D721Med (cell line): ENCODE results near the gene TSSK2.

Source experiments
- DNase-seq: peaks from one replicate; pipeline ENCODE4 v3.0.0; 2011; ENCODE audit warnings: low spot score; ENCODE audit not compliant: insufficient read length
- FAIRE-seq: peaks from 2 replicates; lab custom pipeline; 2011; peaks lifted over from hg19 to GRCh38; lab: Jason Lieb, UNC
- TF ChIP-seq, protein P1 (sequence below): IDR thresholded peaks from 2 replicates; pipeline ENCODE4 v1.5.1; 2012; ENCODE audit warnings: mild to moderate bottlenecking, control low read depth; ENCODE audit not compliant: insufficient read depth; ENCODE audit errors: missing control alignments

Gene TSSK2

DNA sequence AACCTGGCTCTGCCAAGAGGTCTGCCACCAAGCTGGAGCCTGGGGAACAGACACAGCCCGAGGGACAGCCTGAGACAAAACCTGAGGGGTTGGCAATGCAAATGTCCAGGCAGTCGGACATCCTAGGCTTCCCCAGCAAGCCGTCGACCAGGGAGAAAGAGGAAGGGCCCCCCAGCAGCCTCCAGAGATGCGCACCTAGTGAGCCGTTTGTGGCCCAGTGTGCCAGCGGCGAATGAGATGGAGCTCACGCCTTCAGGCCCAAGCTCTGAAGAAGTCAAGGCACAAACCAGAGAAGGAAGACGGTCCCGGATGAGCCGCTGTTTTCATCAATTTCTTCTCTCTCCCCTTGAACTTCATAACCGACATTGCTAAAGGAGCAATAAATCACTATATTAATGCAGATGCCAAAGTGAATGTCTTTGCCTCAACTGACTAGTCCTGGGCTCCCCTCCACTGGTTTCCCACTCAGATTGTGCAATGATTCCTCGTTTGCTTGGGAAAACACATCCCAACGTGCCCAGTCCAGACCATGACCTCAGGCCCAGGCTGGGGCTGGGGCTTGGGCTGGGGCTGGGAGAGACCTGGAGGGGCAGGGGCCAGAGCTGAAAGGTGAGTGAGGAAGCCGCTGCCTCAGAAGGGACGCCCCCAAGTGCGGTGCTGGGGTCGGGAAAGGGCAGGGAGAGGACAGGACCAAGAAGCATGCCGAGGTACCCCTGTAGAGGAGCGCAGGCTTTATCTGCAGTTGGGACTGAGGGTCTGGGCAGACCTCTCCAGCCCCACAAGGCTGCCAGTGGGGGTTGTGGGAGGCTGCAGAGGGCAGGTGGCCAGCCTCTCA lies 5.4 kb upstream of the TSSK2 start:
- FAIRE-seq = no peak
- DNase-seq = no peak

DNA sequence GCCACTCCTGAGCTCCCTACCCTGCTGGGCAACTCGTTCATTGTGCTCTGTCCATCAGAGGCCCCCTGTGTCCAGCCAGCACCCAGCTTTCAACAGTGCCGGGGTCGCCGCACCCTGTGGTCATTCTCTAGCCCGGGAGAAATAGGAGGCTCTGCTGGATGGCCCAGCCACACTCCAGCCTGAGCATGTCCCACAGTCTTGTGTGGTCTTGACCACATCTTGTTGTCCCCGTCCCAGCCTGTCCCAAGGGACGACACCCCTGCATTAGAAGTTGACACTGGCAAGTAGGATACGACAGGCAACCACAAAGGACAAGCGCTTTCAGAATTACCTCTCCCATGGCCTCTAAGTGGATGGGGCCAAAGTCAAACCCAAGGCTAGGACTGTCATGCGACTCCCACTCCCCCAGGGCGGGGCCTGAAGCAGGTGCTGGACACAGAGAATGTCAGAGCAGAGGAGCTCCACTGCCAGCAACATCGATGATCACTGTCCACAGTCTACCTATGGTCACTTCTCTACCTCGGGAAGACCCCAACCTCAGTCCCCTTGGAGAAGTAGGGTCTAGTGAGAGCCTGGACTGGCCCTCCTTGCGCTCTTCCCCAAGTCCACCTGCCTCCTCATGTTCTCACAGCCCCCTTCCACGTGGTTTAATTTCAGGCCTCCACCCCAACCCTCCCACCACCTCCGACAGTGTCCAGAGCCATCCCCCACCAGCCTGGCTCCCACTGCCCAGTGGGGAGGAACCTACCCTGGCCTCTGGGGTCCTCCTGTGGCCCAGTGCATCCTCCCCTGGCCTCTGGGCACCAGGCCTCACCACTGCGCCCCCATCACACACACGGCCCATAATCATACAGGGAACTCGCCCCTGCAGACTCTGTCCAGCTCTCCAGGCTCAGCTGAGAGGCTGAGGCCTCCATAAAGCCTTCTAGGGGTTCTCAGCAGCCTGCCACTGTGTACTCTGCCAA lies 4.5 kb upstream of the TSSK2 start:
- no peak for DNase-seq
- no peak for FAIRE-seq
- TF ChIP-seq, protein P1, sequence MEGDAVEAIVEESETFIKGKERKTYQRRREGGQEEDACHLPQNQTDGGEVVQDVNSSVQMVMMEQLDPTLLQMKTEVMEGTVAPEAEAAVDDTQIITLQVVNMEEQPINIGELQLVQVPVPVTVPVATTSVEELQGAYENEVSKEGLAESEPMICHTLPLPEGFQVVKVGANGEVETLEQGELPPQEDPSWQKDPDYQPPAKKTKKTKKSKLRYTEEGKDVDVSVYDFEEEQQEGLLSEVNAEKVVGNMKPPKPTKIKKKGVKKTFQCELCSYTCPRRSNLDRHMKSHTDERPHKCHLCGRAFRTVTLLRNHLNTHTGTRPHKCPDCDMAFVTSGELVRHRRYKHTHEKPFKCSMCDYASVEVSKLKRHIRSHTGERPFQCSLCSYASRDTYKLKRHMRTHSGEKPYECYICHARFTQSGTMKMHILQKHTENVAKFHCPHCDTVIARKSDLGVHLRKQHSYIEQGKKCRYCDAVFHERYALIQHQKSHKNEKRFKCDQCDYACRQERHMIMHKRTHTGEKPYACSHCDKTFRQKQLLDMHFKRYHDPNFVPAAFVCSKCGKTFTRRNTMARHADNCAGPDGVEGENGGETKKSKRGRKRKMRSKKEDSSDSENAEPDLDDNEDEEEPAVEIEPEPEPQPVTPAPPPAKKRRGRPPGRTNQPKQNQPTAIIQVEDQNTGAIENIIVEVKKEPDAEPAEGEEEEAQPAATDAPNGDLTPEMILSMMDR = no peak

More for the DNA sequence above, 5.4 kb upstream of the TSSK2 start:
- TF ChIP-seq, protein P1 = no peak

DNA sequence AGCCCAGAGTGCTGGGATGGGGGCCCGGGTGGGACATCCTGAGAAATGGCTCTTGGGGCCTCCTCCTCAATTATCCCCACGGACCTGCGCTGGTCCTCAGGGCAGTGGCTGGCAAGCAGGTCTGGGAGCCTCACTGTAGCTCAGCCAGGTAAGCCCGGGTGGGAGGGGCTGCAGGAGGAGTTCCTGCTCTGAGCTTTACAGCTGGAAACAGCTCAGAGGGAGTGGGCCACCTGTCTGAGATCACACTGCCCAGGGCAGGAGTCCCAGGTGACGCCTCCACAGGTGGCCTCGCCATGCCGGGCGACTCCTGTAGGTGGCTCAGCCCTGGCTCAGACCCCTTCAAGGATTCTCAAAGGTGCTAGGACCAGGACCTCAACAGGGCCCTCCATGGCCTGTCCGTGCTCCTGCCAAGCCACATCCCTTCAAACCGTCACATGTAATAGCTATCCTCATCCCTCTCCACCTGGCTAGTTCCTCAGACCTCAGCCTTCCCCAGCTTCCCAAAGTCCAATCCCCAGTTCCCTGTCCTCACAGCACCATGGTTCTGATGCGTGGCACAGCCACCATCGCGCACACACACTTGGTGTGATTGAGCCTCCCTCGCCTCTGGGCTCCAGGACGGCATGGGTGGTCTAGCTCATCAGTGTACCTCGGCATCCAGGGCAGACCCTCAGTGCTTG lies 3.6 kb upstream of the TSSK2 start:
- no peak for FAIRE-seq
- TF ChIP-seq, protein P1 = no peak
- DNase-seq = no peak

DNA sequence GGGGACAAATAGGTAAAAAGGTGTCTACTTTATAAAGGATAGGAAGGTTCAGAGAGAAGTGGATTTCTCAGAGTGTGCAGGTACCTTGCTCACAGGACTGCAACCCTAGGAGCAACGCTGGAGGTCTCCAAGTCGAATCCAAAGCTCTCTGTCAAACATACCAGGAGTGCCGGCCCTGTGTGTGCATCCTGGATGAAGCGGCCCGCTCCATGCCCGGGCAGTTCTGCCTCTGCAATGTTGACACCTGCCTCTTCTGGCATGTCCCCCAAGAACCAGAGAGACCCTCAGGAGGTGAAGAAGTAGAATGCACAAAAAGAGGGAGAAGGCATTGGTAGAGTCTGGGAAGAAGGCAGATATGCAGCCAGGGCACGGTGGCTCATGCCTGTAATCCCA lies 3.1 kb upstream of the TSSK2 start:
- DNase-seq (no peak), FAIRE-seq (no peak)
- TF ChIP-seq, protein P1 = no peak

DNA sequence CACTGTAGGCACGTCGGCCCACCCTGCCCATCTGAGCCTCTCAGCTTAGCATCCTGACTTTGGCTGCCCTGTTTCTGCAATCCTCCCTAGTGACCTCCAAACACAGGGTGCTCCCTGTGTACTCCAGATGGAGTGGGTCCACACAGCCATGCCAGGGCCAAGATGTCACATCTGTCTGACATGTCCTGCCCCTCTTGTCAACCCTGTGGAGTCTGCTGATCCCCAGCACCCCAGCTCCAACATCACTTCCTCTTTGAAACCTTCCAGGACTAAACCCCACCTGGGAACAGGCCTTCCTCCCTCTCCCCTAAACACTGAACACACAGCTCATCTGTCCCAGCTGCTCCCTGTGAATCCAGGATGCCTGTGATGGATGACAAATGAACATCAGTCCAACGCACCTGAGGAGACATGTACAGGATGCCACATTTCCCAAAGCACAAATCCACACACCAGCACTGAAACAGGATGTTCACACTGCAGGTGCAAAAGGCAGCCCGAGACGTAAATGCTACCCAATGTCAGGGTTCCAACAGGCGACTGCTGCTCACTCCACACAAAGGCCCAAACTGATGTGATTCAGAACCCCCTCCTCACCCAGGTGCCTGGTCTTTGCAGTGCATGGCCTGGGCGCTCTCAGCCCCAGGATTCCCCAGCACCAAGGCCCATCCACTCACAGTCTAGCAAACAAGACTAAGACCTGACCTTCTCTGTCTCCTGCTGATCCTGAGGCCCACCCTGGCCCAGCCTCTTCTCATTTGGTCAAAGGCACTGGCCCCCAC lies 2.0 kb upstream of the TSSK2 start:
- FAIRE-seq (no peak), DNase-seq (no peak)
- TF ChIP-seq, protein P1 = no peak

DNA sequence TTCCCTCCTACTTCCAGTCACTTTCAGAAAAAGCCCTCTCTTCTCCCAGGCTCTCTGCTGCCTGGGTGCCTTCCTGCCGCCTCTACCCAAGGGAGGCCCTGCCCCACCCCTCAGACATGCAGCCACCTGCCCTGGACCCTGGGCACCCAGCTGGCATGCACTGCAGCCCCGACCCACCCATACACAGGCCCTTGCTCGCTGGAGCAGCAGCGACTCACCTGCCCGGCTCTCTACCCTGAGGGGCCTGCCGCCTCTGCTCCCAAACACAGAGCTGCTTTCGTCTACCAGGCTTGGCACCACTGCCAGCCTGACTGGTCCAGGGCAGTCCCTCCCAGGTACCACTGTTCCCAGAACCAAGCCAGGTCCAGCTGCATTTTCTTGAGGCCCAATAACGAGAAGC lies 1.2 kb upstream of the TSSK2 start:
- DNase-seq = no peak
- no peak for FAIRE-seq
- TF ChIP-seq, protein P1 = no peak
